Epithelial cell of prostate (primary cell): Measurements from ENCODE around the gene TSHZ1.

Experiments
- DNase-seq: peaks from one replicate; pipeline ENCODE4 v3.0.0-alpha.2; 2011; ENCODE audit warnings: low read depth, low spot score
- H3K27ac ChIP-seq: fragments of 450-650 bp; 2 replicates; pipeline ENCODE4 v1.5.1; 2017; ENCODE audit warnings: mild to moderate bottlenecking

TSHZ1 gene

GRCh38 chr18:75206452-75207309, 3.9 kb upstream of the TSHZ1 start:
- DNase-seq, result no peak
- no peak overlapping the region for H3K27ac ChIP-seq

- DNase-seq, result no peak
- H3K27ac ChIP-seq, result peak overlapping the region; percentile 96
Observed at GRCh38 chr18:75207310-75208154, 3.1 kb upstream of the TSHZ1 start.

- peak overlapping the region; percentile 96 for H3K27ac ChIP-seq
- no peak for DNase-seq
Observed at GRCh38 chr18:75208155-75208835, 2.3 kb upstream of the TSHZ1 start.

- H3K27ac ChIP-seq, result peak overlapping the region; percentile 96
- DNase-seq, result no peak
Observed at GRCh38 chr18:75208836-75209128, 1.8 kb upstream of the TSHZ1 start.

- no peak for DNase-seq
- peak within 1 kb of the TSS; percentile 96 for H3K27ac ChIP-seq
Observed at GRCh38 chr18:75209129-75209950, 1.3 kb upstream of the TSHZ1 start, which contains the start of gene PTGR3. Gene PTGR3 (minus strand): TSS chr18:75209139. CDS start chr18:75209058, 81 bp downstream.

- DNase-seq, result no peak
- H3K27ac ChIP-seq, result peak overlapping the region; percentile 96
Observed at GRCh38 chr18:75209951-75210258, 692 bp upstream of the TSHZ1 start.

- peak overlapping the region; percentile 96 for H3K27ac ChIP-seq
- DNase-seq, result no peak
Observed at GRCh38 chr18:75211002-75211621, 515 bp downstream of the TSHZ1 start.

GRCh38 chr18:75211626-75211952, 992 bp downstream of the TSHZ1 start:
- no peak overlapping the region for H3K27ac ChIP-seq
- DNase-seq, result no peak

GRCh38 chr18:75211953-75212750, 1.6 kb downstream of the TSHZ1 start:
- no peak overlapping the region for H3K27ac ChIP-seq
- DNase-seq, result no peak

GRCh38 chr18:75212751-75213090, 2.1 kb downstream of the TSHZ1 start:
- DNase-seq, result no peak
- H3K27ac ChIP-seq, result no peak overlapping the region

GRCh38 chr18:75213611-75214331, 3.2 kb downstream of the TSHZ1 start:
- DNase-seq, result no peak

GRCh38 chr18:75214332-75214690, 3.7 kb downstream of the TSHZ1 start:
- DNase-seq, result no peak
- no peak overlapping the region for H3K27ac ChIP-seq

More at GRCh38 chr18:75213611-75214331, 3.2 kb downstream of the TSHZ1 start:
- H3K27ac ChIP-seq, result no peak overlapping the region

- DNase-seq, result no peak
- H3K27ac ChIP-seq, result no peak overlapping the region
Observed at GRCh38 chr18:75214766-75215510, 4.3 kb downstream of the TSHZ1 start.

- no peak overlapping the region for H3K27ac ChIP-seq
- no peak for DNase-seq
Observed at GRCh38 chr18:75215663-75216062, 5.1 kb downstream of the TSHZ1 start.

- DNase-seq, result no peak
- H3K27ac ChIP-seq, result no peak overlapping the region
Observed at GRCh38 chr18:75216212-75216910, 5.8 kb downstream of the TSHZ1 start.

GRCh38 chr18:75216911-75217689, 6.5 kb downstream of the TSHZ1 start:
- DNase-seq, result no peak
- H3K27ac ChIP-seq, result no peak overlapping the region
